Hepatocyte (in vitro differentiated cells): ENCODE results near the gene ERVFRD-1.

ENCODE experiments used
- CTCF ChIP-seq: fragments of 200-600 bp; sonication (generic); IDR thresholded peaks from 2 replicates; pipeline ENCODE4 v1.5.1; 2016; ENCODE audit warnings: antibody characterized with exemption, mild to moderate bottlenecking; ENCODE audit not compliant: poor library complexity
- EZH2 ChIP-seq: fragments of 200-600 bp; sonication (generic); IDR thresholded peaks from 2 replicates; pipeline ENCODE4 v1.6.1; 2016; ENCODE audit warnings: antibody characterized with exemption, mild to moderate bottlenecking, borderline replicate concordance

DNA sequence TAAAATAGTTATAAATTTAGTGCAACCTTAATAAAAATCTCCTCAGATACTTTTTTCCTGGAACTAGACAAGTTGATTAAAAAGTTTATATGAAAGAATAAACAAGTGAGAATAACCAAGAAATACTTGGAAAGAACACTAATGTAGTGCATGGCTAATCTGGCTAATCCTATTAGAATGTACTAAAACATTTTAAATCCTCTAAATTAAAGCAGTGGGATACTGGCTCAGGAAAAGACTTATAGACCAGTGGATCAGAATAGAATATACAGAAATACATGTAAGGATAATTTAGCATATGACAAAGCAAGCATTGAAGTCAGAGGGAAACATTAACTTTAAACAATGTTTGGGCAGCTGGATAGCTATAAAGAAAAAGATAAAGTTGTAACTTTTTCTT lies 41.1 kb upstream of the ERVFRD-1 start:
- no peak for TF ChIP-seq CTCF
- no peak for TF ChIP-seq EZH2
